Parathyroid adenoma (tissue), 2 donors: ENCODE measurements around the gene MBTPS1.

Experiments
- H2AFZ ChIP-seq: fragments of 300-600 bp; sonication (generic); one replicate; pipeline ENCODE4 v1.7.0; 2017; ENCODE audit warnings: antibody characterized with exemption, mild to moderate bottlenecking
- H3K27ac ChIP-seq: fragments of 300-600 bp; sonication (generic); one replicate; pipeline ENCODE4 v1.7.0; 2017
- H3K27me3 ChIP-seq: fragments of 300-600 bp; sonication (generic); one replicate; pipeline ENCODE4 v1.7.0; 2017; ENCODE audit warnings: low read length; ENCODE audit not compliant: control insufficient read depth, insufficient read depth
- H3K36me3 ChIP-seq: fragments of 300-600 bp; sonication (generic); one replicate; pipeline ENCODE4 v1.7.0; 2017; ENCODE audit warnings: low read length; ENCODE audit not compliant: control insufficient read depth, insufficient read depth
- H3K4me1 ChIP-seq: fragments of 300-600 bp; sonication (generic); one replicate; pipeline ENCODE4 v1.7.0; 2017; ENCODE audit warnings: control low read depth
- H3K4me2 ChIP-seq: fragments of 300-600 bp; sonication (generic); one replicate; pipeline ENCODE4 v1.7.0; 2017; ENCODE audit warnings: low read length
- H3K4me3 ChIP-seq: fragments of 300-600 bp; sonication (generic); one replicate; pipeline ENCODE4 v1.7.0; 2017; ENCODE audit warnings: low read depth, low read length
- H3K79me2 ChIP-seq: fragments of 300-600 bp; sonication (generic); one replicate; pipeline ENCODE4 v1.7.0; 2017; ENCODE audit warnings: control low read depth
- H3K9ac ChIP-seq: fragments of 300-600 bp; sonication (generic); one replicate; pipeline ENCODE4 v1.7.0; 2017; ENCODE audit warnings: mild to moderate bottlenecking
- H3K9me3 ChIP-seq: fragments of 300-600 bp; sonication (generic); one replicate; pipeline ENCODE4 v1.7.0; 2017; ENCODE audit warnings: low read length; ENCODE audit not compliant: control insufficient read depth
- TF ChIP-seq, protein P1 (sequence below): fragments of 300-600 bp; sonication (generic); IDR thresholded peaks from one replicate; pipeline ENCODE4 v1.7.0; 2017; ENCODE audit warnings: antibody characterized with exemption, mild to moderate bottlenecking
- donor health status: primary hyperparathyroidism.

MBTPS1 gene

DNA sequence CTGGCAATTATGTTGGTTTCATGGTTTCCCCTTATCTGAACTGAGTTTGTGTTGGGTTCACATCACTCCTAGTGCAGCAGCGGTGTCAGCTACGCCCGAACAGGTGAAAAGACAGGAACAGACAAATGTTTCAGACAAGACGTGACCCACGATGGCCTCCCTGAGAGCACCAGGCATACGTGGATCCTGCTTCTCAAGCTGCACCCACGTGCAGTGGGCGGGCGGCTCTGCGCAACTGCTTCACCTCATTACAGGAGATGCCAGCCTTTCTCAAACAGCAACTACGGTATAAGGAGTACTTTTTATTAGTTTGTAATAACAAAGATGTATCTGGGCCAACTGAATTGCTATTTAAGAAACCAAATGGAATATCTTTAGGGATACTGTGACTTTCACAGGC, 41.4 kb downstream of the MBTPS1 start:
- no peak overlapping the region for H3K9ac ChIP-seq
- H3K79me2 ChIP-seq, result peaks cover 22% of the 10 kb centered on the region
- TF ChIP-seq, protein P1, sequence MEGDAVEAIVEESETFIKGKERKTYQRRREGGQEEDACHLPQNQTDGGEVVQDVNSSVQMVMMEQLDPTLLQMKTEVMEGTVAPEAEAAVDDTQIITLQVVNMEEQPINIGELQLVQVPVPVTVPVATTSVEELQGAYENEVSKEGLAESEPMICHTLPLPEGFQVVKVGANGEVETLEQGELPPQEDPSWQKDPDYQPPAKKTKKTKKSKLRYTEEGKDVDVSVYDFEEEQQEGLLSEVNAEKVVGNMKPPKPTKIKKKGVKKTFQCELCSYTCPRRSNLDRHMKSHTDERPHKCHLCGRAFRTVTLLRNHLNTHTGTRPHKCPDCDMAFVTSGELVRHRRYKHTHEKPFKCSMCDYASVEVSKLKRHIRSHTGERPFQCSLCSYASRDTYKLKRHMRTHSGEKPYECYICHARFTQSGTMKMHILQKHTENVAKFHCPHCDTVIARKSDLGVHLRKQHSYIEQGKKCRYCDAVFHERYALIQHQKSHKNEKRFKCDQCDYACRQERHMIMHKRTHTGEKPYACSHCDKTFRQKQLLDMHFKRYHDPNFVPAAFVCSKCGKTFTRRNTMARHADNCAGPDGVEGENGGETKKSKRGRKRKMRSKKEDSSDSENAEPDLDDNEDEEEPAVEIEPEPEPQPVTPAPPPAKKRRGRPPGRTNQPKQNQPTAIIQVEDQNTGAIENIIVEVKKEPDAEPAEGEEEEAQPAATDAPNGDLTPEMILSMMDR, result no peak
- H3K27me3 ChIP-seq, result no peaks in the 10 kb centered on the region
- no peak overlapping the region for H3K4me2 ChIP-seq
- no peak overlapping the region for H3K4me3 ChIP-seq
- H3K9me3 ChIP-seq, result no peaks in the 10 kb centered on the region
- H2AFZ ChIP-seq, result no peak overlapping the region
- no peaks in the 10 kb centered on the region for H3K36me3 ChIP-seq
- no peak overlapping the region for H3K27ac ChIP-seq
- H3K4me1 ChIP-seq, result no peaks in the 10 kb centered on the region

DNA sequence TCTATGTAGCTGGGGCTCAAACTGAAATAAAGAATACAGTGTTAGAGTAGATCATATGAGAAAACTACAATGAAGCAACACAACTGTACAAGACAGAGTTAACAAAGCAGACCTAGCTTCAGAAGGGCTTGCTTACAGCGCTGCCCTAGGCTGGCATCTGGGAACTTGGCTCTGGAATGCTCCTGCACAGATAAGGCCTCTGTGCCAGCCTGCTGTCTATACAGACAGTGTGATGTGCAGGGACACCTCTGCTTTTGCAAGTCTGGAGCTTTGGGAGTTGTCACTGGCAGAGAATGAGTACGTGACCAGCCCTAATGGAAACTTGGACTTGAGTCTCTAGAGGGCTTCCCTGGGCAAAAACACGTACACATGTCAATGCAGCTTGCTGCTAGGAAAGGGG, 42.0 kb downstream of the MBTPS1 start:
- peaks cover 18% of the 10 kb centered on the region for H3K79me2 ChIP-seq
- H3K27me3 ChIP-seq, result no peaks in the 10 kb centered on the region
- no peak overlapping the region for H3K4me2 ChIP-seq
- H2AFZ ChIP-seq, result no peak overlapping the region
- TF ChIP-seq, protein P1, result no peak
- H3K36me3 ChIP-seq, result no peaks in the 10 kb centered on the region
- no peak overlapping the region for H3K4me3 ChIP-seq
- no peaks in the 10 kb centered on the region for H3K9me3 ChIP-seq
- no peaks in the 10 kb centered on the region for H3K4me1 ChIP-seq
- no peak overlapping the region for H3K27ac ChIP-seq
- no peak overlapping the region for H3K9ac ChIP-seq

DNA sequence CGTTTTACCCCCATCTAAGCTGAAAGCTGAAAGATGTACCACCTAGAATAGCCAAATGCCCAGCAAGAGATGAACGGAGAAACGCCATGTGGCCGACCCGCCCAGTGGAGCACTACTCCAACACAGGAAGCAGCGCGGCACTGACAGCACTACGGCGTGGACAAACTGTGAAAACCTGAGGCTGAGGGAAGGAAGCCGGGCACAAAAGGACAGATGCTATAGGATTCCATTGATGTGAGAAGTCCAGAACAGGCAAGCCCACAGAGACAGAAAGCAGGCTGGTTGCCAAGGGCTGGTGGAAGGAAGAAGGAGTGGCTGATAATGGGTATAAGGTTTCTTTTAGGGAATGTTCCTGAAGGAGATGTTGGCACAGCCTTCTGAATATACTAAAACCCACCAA, 44.7 kb downstream of the MBTPS1 start:
- Histone ChIP-seq H3K4me2 (no peak overlapping the region), H3K4me3 (no peak overlapping the region), H3K27ac (no peak overlapping the region), H3K36me3 (no peaks in the 10 kb centered on the region), H3K79me2 (peaks cover 4% of the 10 kb centered on the region), H3K27me3 (no peaks in the 10 kb centered on the region), H3K9me3 (no peaks in the 10 kb centered on the region), H2AFZ (no peak overlapping the region), H3K9ac (no peak overlapping the region), H3K4me1 (no peaks in the 10 kb centered on the region)
- TF ChIP-seq, protein P1, result no peak

DNA sequence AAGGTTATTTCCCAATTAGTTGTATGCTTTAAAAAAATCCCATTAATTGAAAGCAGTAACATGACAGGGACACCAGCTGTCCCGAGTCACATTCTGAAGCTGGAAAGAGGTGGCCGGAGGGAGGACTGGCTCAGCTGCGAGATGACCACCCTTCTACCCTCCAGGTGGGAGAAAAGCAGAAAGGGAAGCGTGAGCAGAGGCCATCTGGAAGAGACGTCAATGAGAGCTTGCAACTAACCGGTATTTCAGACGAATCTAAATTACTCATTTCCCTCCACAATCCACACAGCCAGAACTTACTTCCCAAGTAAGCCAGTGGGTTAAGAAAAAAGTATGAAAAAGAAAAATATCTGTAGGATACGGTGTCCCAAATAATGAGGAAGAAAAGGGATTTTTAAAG, 45.6 kb downstream of the MBTPS1 start:
- H3K4me1 ChIP-seq, result no peaks in the 10 kb centered on the region
- H3K27me3 ChIP-seq, result no peaks in the 10 kb centered on the region
- no peak overlapping the region for H3K27ac ChIP-seq
- H3K9me3 ChIP-seq, result no peaks in the 10 kb centered on the region
- H3K9ac ChIP-seq, result no peak overlapping the region
- H2AFZ ChIP-seq, result no peak overlapping the region
- no peak overlapping the region for H3K4me3 ChIP-seq
- H3K4me2 ChIP-seq, result no peak overlapping the region
- TF ChIP-seq, protein P1, result no peak
- H3K36me3 ChIP-seq, result no peaks in the 10 kb centered on the region
- H3K79me2 ChIP-seq, result peaks cover 2% of the 10 kb centered on the region

DNA sequence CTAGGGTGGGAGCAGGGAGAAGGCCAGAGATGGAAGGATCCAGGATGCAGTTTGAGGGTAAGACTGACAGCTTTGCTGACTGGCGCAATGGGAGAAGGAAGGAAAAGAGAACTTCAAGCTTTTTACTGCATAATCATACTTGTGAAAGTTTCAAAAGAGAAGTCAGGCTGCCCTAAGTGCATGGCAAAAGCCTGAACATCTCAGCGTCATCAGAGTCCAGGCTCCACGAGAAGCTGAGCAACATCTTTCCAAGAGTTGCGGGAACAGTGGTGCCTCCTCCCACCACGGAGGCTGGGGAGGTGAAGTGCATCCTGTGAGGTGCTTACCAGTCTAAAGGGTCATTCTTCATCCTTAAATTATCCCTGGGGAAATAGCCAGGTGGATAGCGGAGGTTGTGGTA, 47.2 kb downstream of the MBTPS1 start:
- H3K4me3 ChIP-seq, result no peak overlapping the region
- H3K27ac ChIP-seq, result no peak overlapping the region
- H3K79me2 ChIP-seq, result no peaks in the 10 kb centered on the region
- H3K4me1 ChIP-seq, result no peaks in the 10 kb centered on the region
- no peaks in the 10 kb centered on the region for H3K36me3 ChIP-seq
- H3K9me3 ChIP-seq, result no peaks in the 10 kb centered on the region
- no peaks in the 10 kb centered on the region for H3K27me3 ChIP-seq
- no peak overlapping the region for H3K4me2 ChIP-seq
- TF ChIP-seq, protein P1, result no peak
- H3K9ac ChIP-seq, result no peak overlapping the region
- H2AFZ ChIP-seq, result no peak overlapping the region
